Measurements from ENCODE around the gene RSRC1. TPM values are rescaled to one million over a fixed set of nuclear protein-coding genes. Genes with fewer than 3 reads are reported as not detected.

RSRC1 gene
- total RNA-seq, 1 donor from 2014 or later, result 28.5 TPM

DNA sequence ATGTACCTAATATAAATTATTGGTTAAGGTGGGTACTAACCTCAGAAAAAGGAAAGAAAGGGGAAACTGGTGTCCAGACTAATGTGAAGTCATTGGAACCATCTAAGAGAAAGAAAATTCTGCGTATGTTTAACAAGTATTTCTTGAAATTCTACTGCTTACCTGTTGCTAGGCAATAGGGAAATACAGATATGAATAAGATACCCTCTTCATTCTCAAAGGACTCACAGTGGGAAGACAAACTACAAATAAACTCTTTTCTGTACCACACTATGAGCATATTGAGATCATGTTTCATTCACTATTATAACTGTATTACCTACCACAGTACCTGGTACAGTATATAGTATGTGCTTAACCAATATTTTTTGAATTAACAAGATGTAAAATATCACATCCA is 320.6 kb downstream of the RSRC1 start:
- H3K4me3 ChIP-seq (ENCODE audit: insufficient read depth, low read depth, low read length), result no peak overlapping the region
- H3K36me3 Mint-ChIP-seq (ENCODE audit: low read depth, unreplicated experiment), result no peaks in the 10 kb centered on the region
- H3K27me3 ChIP-seq (ENCODE audit: insufficient read depth, low read length), result no peaks in the 10 kb centered on the region
- H3K4me2 ChIP-seq (ENCODE audit: low read length), result no peak overlapping the region
- H3K79me2 ChIP-seq (ENCODE audit: insufficient read depth, low read length), result no peaks in the 10 kb centered on the region
- H3K9me3 ChIP-seq (ENCODE audit: insufficient read depth, low read depth, low read length), result no peaks in the 10 kb centered on the region
- H3K9me3 Mint-ChIP-seq (ENCODE audit: unreplicated experiment), result no peaks in the 10 kb centered on the region
- H2AFZ ChIP-seq (ENCODE audit: low read depth, low read length), result no peak overlapping the region
- H3K4me3 Mint-ChIP-seq (ENCODE audit: unreplicated experiment), result no peak overlapping the region
- no peak overlapping the region for H3K9ac ChIP-seq (ENCODE audit: low read length)
- H3K4me1 ChIP-seq (ENCODE audit: insufficient read depth, low read length), result no peaks in the 10 kb centered on the region
- H3K27ac ChIP-seq (ENCODE audit: low read depth, low read length), result no peak overlapping the region
- no peaks in the 10 kb centered on the region for H4K20me1 ChIP-seq (ENCODE audit: insufficient read depth, low read length)
- DNase-seq (ENCODE audit: low read depth) (no peak), FAIRE-seq (no peak)
- H3K4me1 Mint-ChIP-seq (ENCODE audit: low read depth, unreplicated experiment), result peaks cover 3% of the 10 kb centered on the region
- no peak for TF ChIP-seq EZH2 (IDR thresholded peaks at IDR 0.05; ENCODE audit: insufficient read depth, low read length)
- TF ChIP-seq, protein P1, sequence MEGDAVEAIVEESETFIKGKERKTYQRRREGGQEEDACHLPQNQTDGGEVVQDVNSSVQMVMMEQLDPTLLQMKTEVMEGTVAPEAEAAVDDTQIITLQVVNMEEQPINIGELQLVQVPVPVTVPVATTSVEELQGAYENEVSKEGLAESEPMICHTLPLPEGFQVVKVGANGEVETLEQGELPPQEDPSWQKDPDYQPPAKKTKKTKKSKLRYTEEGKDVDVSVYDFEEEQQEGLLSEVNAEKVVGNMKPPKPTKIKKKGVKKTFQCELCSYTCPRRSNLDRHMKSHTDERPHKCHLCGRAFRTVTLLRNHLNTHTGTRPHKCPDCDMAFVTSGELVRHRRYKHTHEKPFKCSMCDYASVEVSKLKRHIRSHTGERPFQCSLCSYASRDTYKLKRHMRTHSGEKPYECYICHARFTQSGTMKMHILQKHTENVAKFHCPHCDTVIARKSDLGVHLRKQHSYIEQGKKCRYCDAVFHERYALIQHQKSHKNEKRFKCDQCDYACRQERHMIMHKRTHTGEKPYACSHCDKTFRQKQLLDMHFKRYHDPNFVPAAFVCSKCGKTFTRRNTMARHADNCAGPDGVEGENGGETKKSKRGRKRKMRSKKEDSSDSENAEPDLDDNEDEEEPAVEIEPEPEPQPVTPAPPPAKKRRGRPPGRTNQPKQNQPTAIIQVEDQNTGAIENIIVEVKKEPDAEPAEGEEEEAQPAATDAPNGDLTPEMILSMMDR (IDR thresholded peaks at IDR 0.05; ENCODE audit: insufficient read depth, low read depth, low read length), result no peak
- H3K27ac Mint-ChIP-seq (ENCODE audit: unreplicated experiment), result no peak overlapping the region
- H3K36me3 ChIP-seq (ENCODE audit: insufficient read depth, low read length), result no peaks in the 10 kb centered on the region
- H3K27me3 Mint-ChIP-seq (ENCODE audit: low read depth, unreplicated experiment), result no peaks in the 10 kb centered on the region

GRCh38 chr3:158430968-158431367 is 321.1 kb downstream of the RSRC1 start:
- DNase-seq (ENCODE audit: low read depth) (peak; percentile 43), FAIRE-seq (no peak)
- Histone ChIP-seq H4K20me1 (ENCODE audit: insufficient read depth, low read length) (no peaks in the 10 kb centered on the region), H3K79me2 (ENCODE audit: insufficient read depth, low read length) (no peaks in the 10 kb centered on the region), H2AFZ (ENCODE audit: low read depth, low read length) (no peak overlapping the region), H3K9ac (ENCODE audit: low read length) (no peak overlapping the region), H3K4me2 (ENCODE audit: low read length) (no peak overlapping the region), H3K9me3 (ENCODE audit: insufficient read depth, low read depth, low read length) (no peaks in the 10 kb centered on the region), H3K27ac (ENCODE audit: low read depth, low read length) (no peak overlapping the region), H3K36me3 (ENCODE audit: insufficient read depth, low read length) (no peaks in the 10 kb centered on the region), H3K4me3 (ENCODE audit: insufficient read depth, low read depth, low read length) (no peak overlapping the region), H3K27me3 (ENCODE audit: insufficient read depth, low read length) (no peaks in the 10 kb centered on the region), H3K4me1 (ENCODE audit: insufficient read depth, low read length) (no peaks in the 10 kb centered on the region)
- H3K9me3 Mint-ChIP-seq (ENCODE audit: unreplicated experiment), result no peaks in the 10 kb centered on the region
- H3K36me3 Mint-ChIP-seq (ENCODE audit: low read depth, unreplicated experiment), result no peaks in the 10 kb centered on the region
- no peak overlapping the region for H3K4me3 Mint-ChIP-seq (ENCODE audit: unreplicated experiment)
- peaks cover 3% of the 10 kb centered on the region for H3K4me1 Mint-ChIP-seq (ENCODE audit: low read depth, unreplicated experiment)
- no peaks in the 10 kb centered on the region for H3K27me3 Mint-ChIP-seq (ENCODE audit: low read depth, unreplicated experiment)
- no peak for TF ChIP-seq EZH2 (IDR thresholded peaks at IDR 0.05; ENCODE audit: insufficient read depth, low read length)
- TF ChIP-seq, protein P1 (IDR thresholded peaks at IDR 0.05; ENCODE audit: insufficient read depth, low read depth, low read length), result no peak
- H3K27ac Mint-ChIP-seq (ENCODE audit: unreplicated experiment), result no peak overlapping the region

DNA sequence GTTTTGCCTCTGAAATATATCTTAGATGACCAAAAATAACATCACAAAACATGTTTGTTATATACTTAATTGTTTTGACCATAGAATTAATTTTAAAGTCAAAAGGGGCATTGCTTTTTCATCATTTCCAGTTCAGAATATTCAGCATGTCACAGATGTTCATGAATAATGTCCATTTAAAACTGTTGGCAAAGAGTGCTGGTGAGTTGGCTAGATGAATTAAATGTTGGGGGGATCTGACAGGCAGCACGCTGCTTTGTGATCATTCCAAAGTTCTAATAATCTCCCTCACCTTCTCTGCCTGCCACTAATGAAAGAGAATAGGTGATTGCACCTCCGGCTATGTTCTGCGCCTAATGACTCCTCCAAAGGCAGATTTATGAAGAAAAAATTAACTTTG is 321.9 kb downstream of the RSRC1 start:
- no peaks in the 10 kb centered on the region for H3K27me3 ChIP-seq (ENCODE audit: insufficient read depth, low read length)
- no peaks in the 10 kb centered on the region for H3K36me3 ChIP-seq (ENCODE audit: insufficient read depth, low read length)
- H3K9ac ChIP-seq (ENCODE audit: low read length), result no peak overlapping the region
- H3K27ac Mint-ChIP-seq (ENCODE audit: unreplicated experiment), result no peak overlapping the region
- no peaks in the 10 kb centered on the region for H3K27me3 Mint-ChIP-seq (ENCODE audit: low read depth, unreplicated experiment)
- FAIRE-seq (no peak), DNase-seq (ENCODE audit: low read depth) (no peak)
- no peak for TF ChIP-seq EZH2 (IDR thresholded peaks at IDR 0.05; ENCODE audit: insufficient read depth, low read length)
- TF ChIP-seq, protein P1 (IDR thresholded peaks at IDR 0.05; ENCODE audit: insufficient read depth, low read depth, low read length), result no peak
- H3K4me2 ChIP-seq (ENCODE audit: low read length), result no peak overlapping the region
- no peaks in the 10 kb centered on the region for H3K9me3 Mint-ChIP-seq (ENCODE audit: unreplicated experiment)
- H3K36me3 Mint-ChIP-seq (ENCODE audit: low read depth, unreplicated experiment), result no peaks in the 10 kb centered on the region
- no peaks in the 10 kb centered on the region for H3K4me1 ChIP-seq (ENCODE audit: insufficient read depth, low read length)
- no peak overlapping the region for H3K4me3 ChIP-seq (ENCODE audit: insufficient read depth, low read depth, low read length)
- H3K4me3 Mint-ChIP-seq (ENCODE audit: unreplicated experiment), result no peak overlapping the region
- no peaks in the 10 kb centered on the region for H3K79me2 ChIP-seq (ENCODE audit: insufficient read depth, low read length)
- no peaks in the 10 kb centered on the region for H4K20me1 ChIP-seq (ENCODE audit: insufficient read depth, low read length)
- peaks cover 3% of the 10 kb centered on the region for H3K4me1 Mint-ChIP-seq (ENCODE audit: low read depth, unreplicated experiment)
- no peak overlapping the region for H2AFZ ChIP-seq (ENCODE audit: low read depth, low read length)
- no peaks in the 10 kb centered on the region for H3K9me3 ChIP-seq (ENCODE audit: insufficient read depth, low read depth, low read length)
- H3K27ac ChIP-seq (ENCODE audit: low read depth, low read length), result no peak overlapping the region

Measured in astrocyte (in vitro differentiated cells and primary cell).